GM18951 (cell line): ENCODE measurements around the gene ABHD16B.

Experiments used
- POLR2A ChIP-seq: IDR thresholded peaks from 4 replicates; pipeline ENCODE4 v1.6.1; 2011; ENCODE audit warnings: mild to moderate bottlenecking; ENCODE audit not compliant: insufficient read length, insufficient read depth; ENCODE audit errors: extremely low read depth
- in situ Hi-C: fragments of 300-500 bp; cut with MboI; formaldehyde crosslinking; loops from one replicate; pipeline ENCODE4 v1.12.0; 2022; ENCODE audit warnings: low sequenced_read_pairs, mixed read lengths, inconsistent platforms; ENCODE audit not compliant: unreplicated experiment

Gene ABHD16B

DNA sequence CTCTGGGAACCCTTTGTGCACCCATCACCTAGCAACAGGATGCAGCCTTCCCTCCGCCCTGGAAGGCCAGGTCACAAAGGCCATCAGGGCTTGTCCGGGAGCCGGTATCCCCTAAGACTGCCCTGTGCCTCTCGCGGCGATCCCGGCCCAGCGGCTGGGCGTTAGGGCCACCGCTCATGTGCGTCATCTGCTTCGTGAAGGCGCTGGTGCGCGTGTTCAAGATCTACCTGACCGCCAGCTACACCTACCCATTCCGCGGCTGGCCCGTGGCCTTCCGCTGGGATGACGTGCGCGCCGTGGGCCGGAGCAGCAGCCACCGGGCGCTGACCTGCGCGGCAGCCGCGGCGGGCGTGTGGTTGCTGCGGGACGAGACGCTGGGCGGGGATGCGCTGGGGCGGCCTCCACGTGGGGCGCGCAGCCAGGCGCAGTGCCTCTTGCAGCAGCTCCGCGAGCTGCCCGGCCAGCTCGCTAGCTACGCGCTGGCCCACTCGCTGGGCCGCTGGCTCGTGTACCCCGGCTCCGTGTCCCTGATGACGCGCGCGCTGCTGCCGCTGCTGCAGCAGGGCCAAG lies at the start of gene ABHD16B:
ABHD16B (plus strand) TSS at position 134 of the 570 bp plus-strand sequence; CDS start at position 177, 43 bp downstream.
- in situ Hi-C loops, result no loop called here
- TF ChIP-seq POLR2A, result no peak

DNA sequence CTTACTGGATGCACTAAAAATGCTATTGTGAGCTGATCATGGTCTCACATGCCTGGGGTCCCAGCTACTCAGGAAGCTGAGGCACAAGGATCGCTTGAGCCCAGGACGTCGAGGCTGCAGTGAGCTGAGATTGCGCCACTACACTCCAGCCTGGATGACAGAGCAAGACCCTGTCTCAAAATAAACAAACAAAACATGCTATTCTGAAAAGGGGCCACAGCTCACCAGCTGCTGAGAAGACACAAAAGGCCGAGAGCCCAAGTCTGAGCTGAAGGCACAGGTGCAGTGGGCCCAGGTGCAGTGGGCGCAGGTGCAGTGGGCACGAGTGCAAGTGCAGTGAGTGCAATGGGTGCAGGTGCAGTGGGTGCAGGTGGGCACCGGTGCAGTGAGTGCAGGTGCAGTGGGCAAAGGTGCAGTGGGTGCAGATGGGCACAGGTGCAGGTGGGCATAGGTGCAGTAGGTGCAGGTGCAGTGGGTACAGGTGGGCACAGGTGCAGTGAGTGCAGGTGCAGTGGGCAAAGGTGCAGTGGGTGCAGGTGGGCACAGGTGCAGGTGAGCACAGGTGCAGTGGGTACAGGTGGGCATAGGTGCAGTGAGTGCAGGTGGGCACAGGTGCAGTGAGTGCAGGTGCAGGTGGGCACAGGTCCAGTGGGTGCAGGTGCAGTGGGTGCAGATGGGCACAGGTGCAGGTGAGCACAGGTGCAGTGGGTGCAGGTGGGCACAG lies 46.2 kb upstream of the ABHD16B start:
- no peak for TF ChIP-seq POLR2A
- in situ Hi-C loops, result no loop called here

DNA sequence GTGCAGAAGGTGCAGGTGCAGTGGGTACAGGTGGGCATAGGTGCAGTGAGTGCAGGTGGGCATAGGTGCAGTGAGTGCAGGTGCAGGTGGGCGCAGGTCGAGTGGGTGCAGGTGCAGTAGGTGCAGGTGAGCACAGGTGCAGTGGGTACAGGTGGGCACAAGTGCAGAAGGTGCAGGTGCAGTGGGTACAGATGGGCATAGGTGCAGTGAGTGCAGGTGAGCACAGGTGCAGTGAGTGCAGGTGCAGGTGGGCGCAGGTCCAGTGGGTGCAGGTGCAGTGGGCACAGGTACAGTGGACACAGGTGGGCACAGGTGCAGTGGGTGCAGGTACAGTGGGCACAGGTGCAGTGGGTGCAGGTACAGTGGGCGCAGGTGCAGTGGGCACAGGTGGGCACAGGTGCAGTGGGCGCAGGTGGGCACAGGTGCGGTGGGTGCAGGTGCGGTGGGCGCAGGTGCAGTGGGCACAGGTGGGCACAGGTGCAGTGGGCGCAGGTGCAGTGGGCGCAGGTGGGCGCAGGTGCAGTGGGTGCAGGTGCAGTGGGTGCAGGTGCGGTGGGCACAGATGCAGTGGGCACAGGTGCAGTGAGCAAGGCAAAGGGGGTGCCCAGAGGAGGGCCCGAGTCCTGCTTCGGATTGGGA lies 45.6 kb upstream of the ABHD16B start:
- TF ChIP-seq POLR2A, result no peak
- in situ Hi-C loops, result no loop called here

DNA sequence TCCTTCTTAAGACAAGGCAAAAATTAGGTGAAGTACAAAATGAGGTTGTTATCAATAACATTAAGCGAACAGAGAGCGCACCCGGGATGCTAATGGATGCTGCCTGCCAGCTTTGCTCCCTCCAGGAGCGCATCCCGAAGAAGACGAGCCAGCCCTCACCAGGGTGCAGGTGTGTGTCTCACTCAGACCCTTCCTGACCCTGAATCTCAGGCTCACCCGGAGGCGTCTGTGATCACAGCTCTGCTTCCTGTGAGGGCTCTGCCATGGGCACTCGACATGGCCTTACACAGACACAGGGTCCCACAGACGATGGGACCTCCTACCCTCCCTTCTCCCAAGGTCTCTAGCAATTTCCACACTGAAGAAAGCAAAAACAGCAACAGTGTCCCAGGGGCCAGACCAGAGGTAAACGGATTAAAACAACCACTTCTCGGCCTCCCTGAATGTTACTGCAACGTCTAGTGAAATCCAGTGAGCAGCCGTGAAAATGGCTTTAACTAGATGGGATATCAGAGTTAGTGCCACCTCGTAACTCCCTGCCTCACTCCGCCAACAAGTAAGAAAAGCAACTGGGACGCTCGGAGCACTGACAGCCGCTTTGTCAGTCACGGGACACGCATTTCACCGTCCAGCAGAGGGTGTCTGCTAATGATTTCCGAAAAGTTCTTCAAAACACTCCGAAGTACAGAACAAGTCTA lies 41.9 kb upstream of the ABHD16B start:
- TF ChIP-seq POLR2A, result no peak
- in situ Hi-C loops, result no loop called here

DNA sequence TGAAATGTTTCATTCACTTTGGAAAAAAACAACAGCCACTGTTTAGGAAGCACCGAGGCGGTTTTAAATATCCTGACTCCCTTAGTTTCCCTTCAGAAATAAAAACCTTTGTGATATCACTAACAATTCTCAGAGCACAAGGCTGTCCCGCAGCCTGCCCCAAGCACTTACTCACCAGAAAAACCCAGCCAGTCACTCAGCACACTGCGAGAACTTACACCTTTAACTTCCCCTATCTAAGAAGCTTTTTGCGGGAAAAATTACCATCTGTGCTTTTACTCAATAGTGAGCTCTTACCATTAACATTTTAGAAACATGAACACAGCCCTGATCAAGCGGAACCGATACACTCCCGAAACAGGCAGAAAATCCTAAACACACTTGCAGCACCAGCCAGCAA lies 39.5 kb upstream of the ABHD16B start:
- in situ Hi-C loops, result no loop called here
- TF ChIP-seq POLR2A, result no peak

DNA sequence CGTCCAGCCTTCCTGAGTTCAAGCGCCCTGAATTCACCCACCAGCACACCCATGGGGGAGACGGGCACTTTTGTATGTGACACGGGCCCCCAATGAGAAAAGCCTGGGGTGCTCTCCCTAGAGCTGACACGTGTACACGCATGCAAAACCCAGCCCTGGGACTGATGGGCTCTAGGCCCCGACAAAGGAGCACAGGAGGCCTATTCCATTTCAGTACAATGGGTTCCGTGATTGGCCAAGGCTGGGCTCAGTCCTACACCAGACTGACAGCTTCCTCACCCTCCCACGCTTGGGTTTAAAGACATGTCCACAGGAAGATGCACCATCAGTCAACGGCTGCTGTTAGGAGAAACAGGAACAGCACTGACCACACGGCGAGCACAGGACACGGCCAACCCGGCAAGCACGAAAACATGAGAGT lies 39.0 kb upstream of the ABHD16B start:
- in situ Hi-C loops, result no loop called here
- TF ChIP-seq POLR2A, result no peak

DNA sequence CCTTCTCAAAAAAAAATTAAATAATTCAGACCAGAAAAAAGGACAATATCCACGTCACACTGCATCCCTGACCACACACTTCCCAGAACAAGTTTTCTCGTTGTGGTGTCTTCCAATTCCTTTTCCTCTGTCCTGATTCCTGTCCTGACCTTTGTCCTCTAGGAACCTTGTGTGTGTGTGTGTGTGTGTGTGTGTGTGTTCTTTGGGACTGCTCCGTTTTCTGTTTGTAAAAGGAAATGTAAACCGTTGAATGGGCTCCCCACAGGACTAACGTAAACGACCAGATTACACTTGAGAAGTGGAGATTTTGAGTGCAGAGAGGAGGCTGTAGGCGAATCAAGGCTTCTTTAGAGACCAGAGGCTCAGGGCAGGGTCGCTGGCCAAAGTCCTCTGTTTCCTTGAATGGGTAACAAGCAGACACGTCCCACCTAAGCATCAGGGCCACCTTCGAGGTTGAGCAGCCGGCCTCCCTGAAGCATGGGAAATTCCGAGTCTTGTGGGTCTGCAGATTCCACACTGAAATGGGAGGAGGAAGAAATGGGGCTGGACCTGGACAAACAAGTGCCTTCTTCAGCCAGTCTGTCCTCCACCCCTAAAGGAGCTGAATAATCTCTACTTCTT lies 37.5 kb upstream of the ABHD16B start:
- in situ Hi-C loops, result no loop called here
- TF ChIP-seq POLR2A, result no peak

DNA sequence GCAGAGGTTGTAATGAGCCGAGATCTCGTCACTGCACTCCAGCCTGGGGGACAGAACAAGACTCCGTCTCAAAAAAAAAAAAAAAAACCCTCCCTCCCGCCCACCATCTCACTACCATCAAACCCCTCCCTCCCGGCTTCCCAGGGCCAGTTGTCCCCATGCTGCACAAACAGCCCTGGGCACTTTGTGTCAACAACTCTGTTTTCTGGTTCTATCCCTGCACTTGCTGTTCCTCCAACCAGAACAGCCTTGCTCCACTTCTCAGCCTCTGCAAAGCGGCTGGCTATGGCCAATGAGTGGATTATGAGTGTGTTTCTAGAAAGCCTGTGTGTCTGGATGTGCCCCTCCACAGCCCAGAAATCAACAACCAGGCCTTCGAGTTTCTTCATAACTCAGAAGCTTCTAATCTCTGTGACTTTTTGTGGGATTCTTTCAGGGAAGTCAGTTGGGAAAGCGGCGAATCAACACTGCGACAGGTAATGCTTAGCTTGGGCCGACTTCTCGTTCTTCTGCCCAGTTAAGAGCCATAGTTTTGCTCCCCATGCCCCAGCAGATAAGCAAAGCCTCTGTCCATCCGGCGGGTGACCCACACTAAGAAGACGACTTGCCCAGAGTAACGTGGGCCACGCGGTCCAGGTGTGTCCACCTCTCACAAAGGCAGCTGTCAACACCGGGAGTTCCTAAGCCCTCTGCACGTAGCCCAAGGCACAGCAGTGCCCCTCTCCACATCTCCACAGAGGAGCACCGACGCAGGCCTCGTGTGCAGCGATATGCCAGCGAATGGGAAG lies 35.8 kb upstream of the ABHD16B start:
- in situ Hi-C loops, result no loop called here
- no peak for TF ChIP-seq POLR2A

- in situ Hi-C loops, result no loop called here
- TF ChIP-seq POLR2A, result no peak
These were observed 34.5 kb upstream of the ABHD16B start for GRCh38 chr20:63826753-63827152.

GRCh38 chr20:63828124-63828523 lies 33.2 kb upstream of the ABHD16B start:
- no peak for TF ChIP-seq POLR2A
- in situ Hi-C loops, result no loop called here

GRCh38 chr20:63828545-63828944 lies 32.8 kb upstream of the ABHD16B start:
- TF ChIP-seq POLR2A, result no peak
- in situ Hi-C loops, result no loop called here

GRCh38 chr20:63828951-63829350 lies 32.3 kb upstream of the ABHD16B start:
- in situ Hi-C loops, result no loop called here
- TF ChIP-seq POLR2A, result no peak
